HG02981 (cell line): ENCODE data around the gene DIAPH1.

Experiments used
- ATAC-seq: cut with Tn5 transposase; IDR thresholded peaks from one replicate; pipeline ENCODE4 v1.9.1; 2021; ENCODE audit warnings: mild to moderate bottlenecking, moderate library complexity; ENCODE audit not compliant: unreplicated experiment

DIAPH1 gene

GRCh38 chr5:141618804-141619554 lies at the start of gene DIAPH1:
Gene DIAPH1, minus strand, starts transcription at chr5:141619000. Its CDS starts 86 bp downstream, at chr5:141618914.
- peak; percentile 82 for ATAC-seq

DNA sequence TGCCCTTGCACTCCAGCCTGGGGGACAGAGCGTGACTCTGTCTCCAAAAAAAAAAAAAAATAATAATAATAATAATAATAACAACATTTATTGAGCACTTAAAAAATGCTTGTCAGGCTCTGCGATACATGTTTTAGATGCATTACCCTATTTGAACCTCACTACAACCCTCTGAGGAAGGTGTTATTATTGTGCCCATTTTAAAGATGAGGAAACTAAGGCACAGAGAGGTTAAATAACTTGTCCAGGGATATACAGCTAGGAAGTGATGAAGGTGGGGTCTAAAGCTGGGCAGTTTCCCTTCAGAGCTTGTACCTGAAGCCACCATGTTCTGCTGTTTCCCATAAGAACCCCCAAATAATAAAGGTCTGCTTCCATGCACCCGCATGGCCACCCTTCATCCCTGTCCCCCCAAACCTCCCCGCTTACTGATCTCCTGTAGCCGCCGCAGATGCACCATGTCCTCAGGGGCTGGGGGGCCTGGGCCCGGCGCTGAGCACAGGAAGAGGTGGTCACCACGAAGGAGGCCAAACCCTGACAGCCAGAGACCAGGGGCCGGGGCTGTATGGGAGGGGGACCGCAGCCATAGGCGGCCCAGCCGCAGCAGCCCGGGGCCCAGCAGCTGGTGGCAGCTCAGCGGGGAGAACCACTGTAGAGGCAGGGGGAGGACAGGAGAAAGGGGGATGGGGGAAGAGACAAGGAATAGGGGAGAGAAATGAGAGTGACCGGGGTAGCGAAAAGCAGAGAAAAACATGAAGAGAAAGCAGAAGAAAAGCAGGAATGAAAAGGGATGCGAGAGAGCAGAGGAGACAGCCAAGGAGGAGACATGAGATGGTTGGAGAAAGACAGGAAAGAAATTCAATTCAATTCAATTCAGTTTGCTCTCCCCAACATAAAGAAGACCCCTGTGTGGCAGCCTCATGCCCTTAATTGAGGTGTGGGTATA lies 47.5 kb upstream of the DIAPH1 start:
- no peak for ATAC-seq

- ATAC-seq = peak; percentile 75
These were observed 46.1 kb upstream of the DIAPH1 start for GRCh38 chr5:141664733-141665461.

DNA sequence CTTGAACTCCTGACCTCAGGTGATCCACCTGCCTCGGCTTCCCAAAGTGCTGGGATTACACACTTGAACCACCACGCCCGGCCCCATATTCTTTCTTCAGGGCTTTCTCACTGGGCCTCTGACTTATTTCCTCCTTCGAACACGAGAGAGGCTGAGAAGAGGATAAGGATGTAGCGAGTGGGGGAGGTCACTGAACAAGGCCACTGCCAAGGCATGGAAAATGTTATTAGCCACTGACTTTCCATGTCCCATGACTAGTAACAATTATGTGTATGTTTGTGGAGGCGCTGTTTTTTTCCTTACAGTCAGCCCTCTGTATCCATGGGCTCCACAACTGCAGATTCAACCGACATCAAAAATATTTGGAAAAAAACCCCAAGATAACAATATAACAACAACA lies 44.7 kb upstream of the DIAPH1 start:
- ATAC-seq = no peak

GRCh38 chr5:141662028-141662427 lies 43.2 kb upstream of the DIAPH1 start:
- no peak for ATAC-seq

GRCh38 chr5:141657937-141658545 lies 39.2 kb upstream of the DIAPH1 start:
- peak; percentile 69 for ATAC-seq

DNA sequence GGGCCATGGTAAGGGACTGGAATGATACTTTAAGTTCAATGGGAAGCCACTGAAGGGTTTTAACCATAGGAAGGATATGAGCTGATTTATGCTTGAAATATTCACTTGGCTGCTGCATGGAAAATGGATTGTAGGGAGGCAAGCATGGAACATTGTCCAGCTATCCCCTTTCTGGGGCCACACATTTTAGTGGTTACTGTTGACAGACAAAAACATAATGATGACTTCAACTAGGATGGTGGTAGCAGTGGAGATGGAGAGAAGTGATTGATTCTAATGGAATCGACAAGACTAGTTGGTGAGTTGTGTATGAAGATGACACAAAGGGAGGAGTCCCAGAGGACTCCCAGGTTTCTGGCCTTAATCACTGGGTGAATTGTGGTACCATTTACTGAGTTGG lies 38.6 kb upstream of the DIAPH1 start:
- no peak for ATAC-seq

DNA sequence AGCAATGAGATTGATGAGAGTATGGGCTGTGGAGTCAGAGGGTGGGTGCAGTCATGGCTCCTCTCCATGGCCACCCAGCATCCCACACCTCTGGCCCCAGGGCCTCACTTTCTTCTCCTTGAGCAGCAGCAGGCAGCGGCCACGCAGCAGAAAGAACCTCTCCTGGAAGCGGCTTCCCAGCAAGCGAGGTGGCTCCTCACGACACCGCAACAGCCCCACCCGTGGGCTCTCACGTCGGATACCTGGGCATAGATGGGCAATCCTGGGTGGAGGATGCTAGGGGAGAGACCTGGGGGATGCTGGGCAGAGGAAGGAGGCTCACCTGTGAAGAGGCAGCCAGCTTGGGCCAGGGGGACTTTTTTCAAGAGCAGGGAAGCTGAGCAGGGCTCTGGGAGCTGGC lies 37.6 kb upstream of the DIAPH1 start:
- no peak for ATAC-seq

GRCh38 chr5:141655020-141655419 lies 36.2 kb upstream of the DIAPH1 start:
- ATAC-seq = no peak

DNA sequence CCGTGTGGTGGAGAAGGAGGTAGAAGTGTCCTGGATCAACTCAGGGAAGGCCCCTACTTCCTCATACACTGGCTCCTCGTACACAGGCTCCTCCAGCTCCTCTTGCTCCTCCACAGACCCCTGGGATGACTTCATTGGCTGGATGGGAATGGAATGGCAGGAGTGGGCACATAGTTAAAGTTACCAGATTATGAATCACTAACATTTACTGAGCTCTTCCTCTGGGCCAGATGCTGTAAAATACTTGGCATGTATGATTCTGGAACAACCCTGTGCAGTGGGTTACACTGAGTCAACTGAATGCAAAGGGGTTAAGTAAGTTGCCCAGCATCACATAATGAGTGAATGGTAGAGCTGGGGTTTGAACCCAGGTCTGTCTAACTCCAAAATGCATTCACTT lies 35.5 kb upstream of the DIAPH1 start:
- no peak for ATAC-seq

- no peak for ATAC-seq
These were observed 32.9 kb upstream of the DIAPH1 start for GRCh38 chr5:141651728-141652105.

GRCh38 chr5:141650851-141651727 lies 32.3 kb upstream of the DIAPH1 start, which contains the start of gene FCHSD1:
Gene FCHSD1, minus strand, starts transcription at chr5:141651418. Its CDS starts 50 bp downstream, at chr5:141651368.
- peak; percentile 92 for ATAC-seq

GRCh38 chr5:141649972-141650371 lies 31.2 kb upstream of the DIAPH1 start:
- ATAC-seq = no peak

DNA sequence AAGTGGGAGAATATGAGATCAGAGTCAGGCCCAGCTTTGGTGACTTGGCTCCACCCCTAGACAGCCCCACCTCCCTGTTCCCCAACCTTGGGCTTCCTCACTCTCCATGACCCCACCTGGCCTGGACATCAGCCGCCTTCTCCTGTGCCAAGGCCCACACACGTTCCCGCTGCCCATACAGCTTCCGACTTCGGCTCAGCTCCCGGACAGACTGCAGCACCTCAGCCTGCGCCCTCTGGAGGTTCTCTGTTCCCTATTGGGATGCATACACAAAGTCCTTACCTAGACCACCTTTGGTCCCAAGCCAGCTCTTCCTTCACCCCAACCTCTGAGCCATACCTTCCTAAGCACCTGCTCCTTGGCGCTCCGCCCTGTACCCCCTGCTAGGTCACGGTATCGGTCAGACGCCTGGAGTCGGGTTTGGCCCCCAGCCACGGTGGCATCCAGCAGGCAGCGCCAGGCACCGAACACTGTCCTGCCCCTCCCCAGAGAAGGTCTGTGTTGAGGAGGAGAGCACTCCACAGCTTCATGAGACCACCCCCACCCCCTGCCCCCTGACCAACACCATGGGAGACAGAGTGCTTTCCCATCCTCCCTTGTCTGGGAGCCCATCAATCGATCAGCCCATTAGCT lies 30.4 kb upstream of the DIAPH1 start:
- ATAC-seq = no peak

DNA sequence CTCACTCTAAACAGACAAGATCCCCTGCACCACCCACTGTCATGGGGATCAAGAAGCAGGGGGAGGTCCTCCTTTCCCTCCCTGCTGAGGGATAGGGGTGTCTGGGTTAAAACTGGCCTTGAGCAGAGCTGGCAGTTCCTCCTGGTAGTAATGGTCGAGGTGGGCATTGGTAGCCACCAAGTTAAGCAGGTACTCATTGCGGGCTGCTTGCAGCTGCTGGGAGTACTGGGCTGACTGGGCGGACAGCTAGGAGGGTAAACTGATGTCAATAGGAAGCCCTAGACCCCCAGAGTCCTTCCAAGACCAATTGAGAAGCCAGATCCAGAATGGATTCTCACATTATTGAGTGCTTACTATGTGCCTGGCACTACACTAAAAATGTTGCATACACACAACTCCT lies 29.1 kb upstream of the DIAPH1 start:
- no peak for ATAC-seq

DNA sequence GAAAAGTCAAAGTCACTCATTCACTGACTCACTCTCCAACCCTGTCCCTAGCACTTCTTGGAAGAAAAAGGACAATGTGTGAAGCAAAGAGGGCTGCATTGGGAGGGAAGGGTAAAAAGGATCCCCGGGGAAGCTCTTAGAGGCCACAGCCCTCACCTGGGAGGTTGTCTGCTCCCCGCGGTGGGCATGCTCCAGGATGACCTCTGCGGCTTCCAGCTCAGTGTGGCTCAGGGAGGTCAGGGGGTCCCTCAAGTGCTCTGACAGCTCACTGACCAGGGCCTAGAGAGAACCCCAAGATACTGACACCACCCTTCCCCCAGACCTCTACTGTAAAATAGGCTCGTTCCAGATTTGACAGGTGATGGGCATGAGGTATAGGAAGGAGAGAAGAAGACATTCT lies 28.4 kb upstream of the DIAPH1 start:
- ATAC-seq = no peak

GRCh38 chr5:141646026-141646425 lies 27.2 kb upstream of the DIAPH1 start:
- ATAC-seq = no peak

DNA sequence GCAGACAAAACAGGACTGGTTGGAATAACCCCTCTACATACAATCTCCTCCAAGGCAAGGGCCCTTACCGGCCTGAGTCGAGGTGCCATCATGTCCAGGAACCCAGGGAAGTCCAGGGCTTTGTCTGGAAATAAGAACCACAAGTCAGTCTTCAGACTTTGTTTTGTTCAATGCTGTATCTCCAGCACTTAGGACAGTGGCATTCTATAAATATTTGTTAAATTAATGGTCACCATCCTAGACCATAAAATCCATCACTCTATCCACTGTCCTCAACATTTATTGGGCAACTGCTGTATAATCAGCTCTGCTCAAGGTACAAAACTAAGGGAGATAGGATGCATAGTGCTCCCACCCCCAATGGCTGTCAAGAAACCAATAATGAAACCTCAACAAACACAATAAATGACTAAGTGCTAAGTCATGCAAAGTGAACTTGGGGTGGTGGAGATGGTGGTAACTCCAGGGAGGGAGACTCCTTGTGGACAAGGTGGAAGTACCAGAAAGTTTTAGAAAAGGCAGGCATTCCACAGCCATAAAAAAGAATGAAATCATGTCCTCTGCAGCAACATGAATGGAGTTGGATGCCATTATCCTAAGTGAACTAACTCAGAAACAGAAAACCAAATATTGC lies 23.0 kb upstream of the DIAPH1 start:
- ATAC-seq = peak; percentile 49

DNA sequence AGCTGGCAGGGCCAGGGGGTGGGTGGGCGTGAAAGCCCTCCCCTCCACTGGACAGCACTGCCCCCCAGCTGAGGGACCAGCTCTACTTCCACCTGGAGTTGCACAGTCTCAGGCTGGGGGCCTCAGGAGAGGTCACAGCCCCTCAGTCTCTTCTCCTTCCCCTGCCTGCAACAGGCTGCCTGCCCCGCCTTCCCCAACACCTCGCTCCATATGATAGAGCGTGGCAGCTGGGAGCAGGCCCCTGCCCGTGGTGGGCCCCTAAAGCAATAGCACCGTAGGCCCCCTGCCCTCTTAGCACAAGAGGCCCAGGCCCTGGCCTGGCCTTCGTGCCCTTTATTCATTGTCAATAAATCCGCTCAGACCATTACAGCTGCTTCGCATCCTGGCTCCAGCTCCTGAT lies 21.9 kb upstream of the DIAPH1 start:
- no peak for ATAC-seq
